Muscle of leg (tissue), 11 donors: ENCODE measurements around the gene IGSF5. TPM values are rescaled to one million over a fixed set of nuclear protein-coding genes. Genes with fewer than 3 reads are reported as not detected.
A peak's percentile ranks its signal among the peaks of the same experiment; 100 is the strongest.
"Not testable (repeated sequence)": the region's sequence is repeated elsewhere in the genome, so short reads cannot be mapped to it uniquely, and the experiment has no call there.

ENCODE experiments used
- DNase-seq: peaks from one replicate; pipeline ENCODE4 v3.0.0; 2013
- H3K27ac ChIP-seq: one replicate; pipeline ENCODE4 v1.5.1; 2013; ENCODE audit warnings: mild to moderate bottlenecking, low read length, control low read depth
- H3K27me3 ChIP-seq: one replicate; pipeline ENCODE4 v1.6.1; 2013; ENCODE audit warnings: low read length; ENCODE audit not compliant: control insufficient read depth, insufficient read depth
- H3K36me3 ChIP-seq: one replicate; pipeline ENCODE4 v1.6.1; 2013; ENCODE audit warnings: low read length; ENCODE audit not compliant: control insufficient read depth, insufficient read depth
- H3K4me1 ChIP-seq: one replicate; pipeline ENCODE4 v1.6.1; 2013; ENCODE audit warnings: low read length; ENCODE audit not compliant: control insufficient read depth, insufficient read depth
- H3K4me3 ChIP-seq: one replicate; pipeline ENCODE4 v1.5.1; 2013; ENCODE audit warnings: low read length, control low read depth
- H3K9me3 ChIP-seq: replicated peaks from 2 replicates; pipeline ENCODE4 v1.6.1; 2013; ENCODE audit warnings: low read depth, low read length; ENCODE audit not compliant: control insufficient read depth
- WGBS: methylation state at CpG from one replicate; pipeline ENCODE4 v1.1.5; 2013; ENCODE audit warnings: missing lambda C conversion rate; ENCODE audit not compliant: insufficient coverage; 5-methylcytosine and 5-hydroxymethylcytosine counted together
- polyA plus RNA-seq, 8 donors: library from polyadenylated mRNA; unstranded; fragments of 120-200 nt; gene quantifications; one replicate each; pipeline versions ENCODE4 v1.2.1 to v1.2.3, GENCODE V29; 2013; ENCODE audit warnings: inconsistent platforms in 1 of 8, low replicate concordance in 1 of 8; ENCODE audit not compliant: insufficient read length in 8 of 8, insufficient read depth in 1 of 8
- total RNA-seq: library from RNA; stranded (reverse); fragments of 120-200 nt; gene quantifications from one replicate; pipeline ENCODE4 v1.2.4, GENCODE V29; 2013

Gene IGSF5
- total and polyA plus RNA-seq, 9 donors: 0.37 to 1.5 (median 0.80) TPM

GRCh38 chr21:39736716-39737115 is 8.3 kb upstream of the IGSF5 start:
- H3K27ac ChIP-seq: no peak overlapping the region
- H3K27me3 ChIP-seq: no peaks in the 10 kb centered on the region
- DNase-seq: no peak
- no peaks in the 10 kb centered on the region for H3K9me3 ChIP-seq
- H3K36me3 ChIP-seq: no peaks in the 10 kb centered on the region
- WGBS: no CpG with 5 or more reads among the region's 4 CpGs
- no peaks in the 10 kb centered on the region for H3K4me1 ChIP-seq
- no peak overlapping the region for H3K4me3 ChIP-seq

GRCh38 chr21:39737376-39738000 is 7.5 kb upstream of the IGSF5 start:
- H3K9me3 ChIP-seq: no peaks in the 10 kb centered on the region
- 93% methylated on average over 8 of the region's 15 CpGs for WGBS
- no peak for DNase-seq
- H3K4me3 ChIP-seq: no peak overlapping the region
- no peaks in the 10 kb centered on the region for H3K4me1 ChIP-seq
- H3K36me3 ChIP-seq: no peaks in the 10 kb centered on the region
- no peak overlapping the region for H3K27ac ChIP-seq
- H3K27me3 ChIP-seq: no peaks in the 10 kb centered on the region

GRCh38 chr21:39738566-39738965 is 6.4 kb upstream of the IGSF5 start:
- H3K9me3 ChIP-seq: no peaks in the 10 kb centered on the region
- no peak for DNase-seq
- H3K27ac ChIP-seq: no peak overlapping the region
- WGBS: 91% methylated on average over 3 of the region's 6 CpGs
- no peaks in the 10 kb centered on the region for H3K27me3 ChIP-seq
- H3K4me3 ChIP-seq: no peak overlapping the region
- H3K4me1 ChIP-seq: no peaks in the 10 kb centered on the region
- no peaks in the 10 kb centered on the region for H3K36me3 ChIP-seq

GRCh38 chr21:39739531-39739930 is 5.5 kb upstream of the IGSF5 start:
- not testable (repeated sequence) for H3K4me1 ChIP-seq, H3K4me3 ChIP-seq, H3K36me3 ChIP-seq, H3K9me3 ChIP-seq, H3K27me3 ChIP-seq, DNase-seq, H3K27ac ChIP-seq
- 100% methylated on average over 3 of the region's 5 CpGs for WGBS

- not testable (repeated sequence) for H3K9me3 ChIP-seq, H3K36me3 ChIP-seq, H3K27me3 ChIP-seq, H3K4me1 ChIP-seq, DNase-seq, H3K4me3 ChIP-seq, H3K27ac ChIP-seq
- WGBS: 92% methylated on average over 4 of the region's 4 CpGs
Observed at GRCh38 chr21:39742561-39742960, 2.4 kb upstream of the IGSF5 start.

GRCh38 chr21:39745332-39745731 is 349 bp downstream of the IGSF5 start:
- not testable (repeated sequence) for DNase-seq, H3K4me1 ChIP-seq, H3K4me3 ChIP-seq, H3K9me3 ChIP-seq, H3K27me3 ChIP-seq, H3K36me3 ChIP-seq, H3K27ac ChIP-seq
- 94% methylated on average over 5 of the region's 8 CpGs for WGBS

GRCh38 chr21:39750670-39751069 is 5.7 kb downstream of the IGSF5 start:
- Histone ChIP-seq H3K4me1 (no peaks in the 10 kb centered on the region), H3K36me3 (no peaks in the 10 kb centered on the region), H3K27ac (no peak overlapping the region), H3K27me3 (no peaks in the 10 kb centered on the region), H3K9me3 (peaks cover 4% of the 10 kb centered on the region), H3K4me3 (no peak overlapping the region)
- 53% methylated on average over 7 of the region's 8 CpGs for WGBS
- no peak for DNase-seq

- Histone ChIP-seq H3K4me1 (no peaks in the 10 kb centered on the region), H3K27ac (no peak overlapping the region), H3K27me3 (no peaks in the 10 kb centered on the region), H3K4me3 (no peak overlapping the region), H3K9me3 (peaks cover 4% of the 10 kb centered on the region), H3K36me3 (no peaks in the 10 kb centered on the region)
- DNase-seq: no peak
- no CpG with 5 or more reads among the region's 3 CpGs for WGBS
Observed at GRCh38 chr21:39754811-39755210, 9.8 kb downstream of the IGSF5 start.

- Histone ChIP-seq H3K9me3 (peaks cover 4% of the 10 kb centered on the region), H3K4me1 (no peaks in the 10 kb centered on the region), H3K27ac (no peak overlapping the region), H3K4me3 (no peak overlapping the region), H3K36me3 (no peaks in the 10 kb centered on the region), H3K27me3 (no peaks in the 10 kb centered on the region)
- 45% methylated on average over 5 of the region's 8 CpGs for WGBS
- DNase-seq: no peak
Observed at GRCh38 chr21:39756285-39756684, 11.3 kb downstream of the IGSF5 start.

GRCh38 chr21:39763272-39763970 is 18.4 kb downstream of the IGSF5 start:
- H3K27ac ChIP-seq: peak overlapping the region; percentile 20
- DNase-seq: peak; percentile 71
- H3K36me3 ChIP-seq: no peaks in the 10 kb centered on the region
- H3K4me1 ChIP-seq: no peaks in the 10 kb centered on the region
- H3K4me3 ChIP-seq: no peak overlapping the region
- WGBS: no CpG with 5 or more reads among the region's 12 CpGs
- H3K9me3 ChIP-seq: no peaks in the 10 kb centered on the region
- no peaks in the 10 kb centered on the region for H3K27me3 ChIP-seq
